SK-N-SH (cell line): ENCODE results near the gene LRGUK. TPM values are rescaled to one million over a fixed set of nuclear protein-coding genes. Genes with fewer than 3 reads are reported as not detected.

Experiments
- CTCF ChIA-PET: fragments of 300-600, 350-600 bp; formaldehyde crosslinking; extraction: SDS; loops from one replicate; lab custom pipeline; 2021; lab: Yijun Ruan, JAX
- POLR2A ChIA-PET: fragments of 350-600 bp; sonication (Branson Sonifier 250); formaldehyde crosslinking; extraction: SDS; loops from one replicate; lab custom pipeline; 2020; ENCODE audit warnings: antibody characterized with exemption, inconsistent platforms; lab: Yijun Ruan, JAX
- DNase-seq: peaks from one replicate; pipeline ENCODE4 v3.0.0; 2012
- H2AFZ ChIP-seq: fragments of 200-600 bp; sonication (generic); 2 replicates; pipeline ENCODE4 v1.8.1; 2016; ENCODE audit warnings: antibody characterized with exemption, mild to moderate bottlenecking, low read depth
- H3F3A ChIP-seq: fragments of 200-600 bp; sonication (generic); replicated peaks from 2 replicates; pipeline ENCODE3; 2016; ENCODE audit warnings: antibody characterized with exemption, mild to moderate bottlenecking; ENCODE audit not compliant: insufficient read depth
- H3K27ac ChIP-seq, 2 experiments: fragments of 200-500 bp in 1 of 2; fragments of 200-600 bp in 1 of 2; sonication (Bioruptor generic) in 1 of 2; sonication (generic), shearing (Covaris generic) in 1 of 2; 2 replicates each; pipeline versions ENCODE4 v1.5.1 to v1.6.1; 2014 to 2016; ENCODE audit warnings: low read depth in 2 of 2, inconsistent platforms in 1 of 2, low read length in 1 of 2, mild to moderate bottlenecking in 1 of 2, mixed read lengths in 1 of 2
- H3K27me3 ChIP-seq: fragments of 200-600 bp; sonication (generic), shearing (Covaris generic); 2 replicates; pipeline ENCODE4 v1.6.1; 2016; ENCODE audit warnings: mixed run types; ENCODE audit not compliant: insufficient read depth
- H3K36me3 ChIP-seq, 2 experiments: fragments of 200-500 bp in 1 of 2; fragments of 200-600 bp in 1 of 2; sonication (Bioruptor generic) in 1 of 2; sonication (generic) in 1 of 2; replicated peaks in 1 of 2; 2 replicates each; pipeline versions ENCODE3 to v1.5.1; 2014 to 2016; ENCODE audit warnings: low read length in 1 of 2, mild to moderate bottlenecking in 1 of 2; ENCODE audit not compliant: insufficient read depth in 2 of 2, control insufficient read depth in 1 of 2
- H3K4me1 ChIP-seq, 2 experiments: fragments of 200-500 bp in 1 of 2; fragments of 200-600 bp in 1 of 2; sonication (Bioruptor generic) in 1 of 2; sonication (generic), shearing (Covaris generic) in 1 of 2; 2 replicates each; pipeline versions ENCODE4 v1.5.1 to v1.6.1; 2014 to 2016; ENCODE audit warnings: low read depth in 1 of 2, low read length in 1 of 2, mixed run types in 1 of 2; ENCODE audit not compliant: insufficient read depth in 2 of 2, control insufficient read depth in 1 of 2
- H3K4me2 ChIP-seq: fragments of 200-600 bp; sonication (generic), shearing (Covaris generic); 2 replicates; pipeline ENCODE4 v1.6.1; 2017; ENCODE audit warnings: mixed run types
- H3K4me3 ChIP-seq, 2 experiments: fragments of 200-500 bp in 1 of 2; fragments of 200-600 bp in 1 of 2; sonication (Bioruptor generic) in 1 of 2; sonication (generic), shearing (Covaris generic) in 1 of 2; 2 replicates each; pipeline versions ENCODE4 v1.5.1 to v1.8.1; 2014 to 2016; ENCODE audit warnings: low read depth in 2 of 2, inconsistent platforms in 1 of 2, low read length in 1 of 2, mild to moderate bottlenecking in 1 of 2, mixed read lengths in 1 of 2, moderate library complexity in 1 of 2
- H3K79me2 ChIP-seq: fragments of 200-600 bp; sonication (generic); 2 replicates; pipeline ENCODE4 v1.8.1; 2017; ENCODE audit warnings: mild to moderate bottlenecking; ENCODE audit not compliant: insufficient read depth
- H3K9ac ChIP-seq: fragments of 200-600 bp; sonication (generic); 2 replicates; pipeline ENCODE4 v1.6.1; 2017; ENCODE audit warnings: mixed run types
- H3K9me2 ChIP-seq: fragments of 200-600 bp; sonication (generic); 2 replicates; pipeline ENCODE4 v1.6.1; 2017; ENCODE audit warnings: mixed run types
- H3K9me3 ChIP-seq: fragments of 200-600 bp; sonication (generic); 2 replicates; pipeline ENCODE4 v1.6.1; 2017; ENCODE audit warnings: mixed run types, mild to moderate bottlenecking, moderate library complexity
- H4K20me1 ChIP-seq: fragments of 200-600 bp; sonication (generic); 2 replicates; pipeline ENCODE4 v1.6.1; 2017; ENCODE audit warnings: mild to moderate bottlenecking, mixed run types; ENCODE audit not compliant: insufficient read depth
- CHD2 ChIP-seq: fragments of 150-350 bp; IDR thresholded peaks from 2 replicates; pipeline ENCODE4 v1.6.1; 2018; ENCODE audit warnings: low read length; ENCODE audit not compliant: partially characterized antibody
- ELF1 ChIP-seq: IDR thresholded peaks from 2 replicates; pipeline ENCODE4 v1.4.0; 2012
- EZH2phosphoT487 ChIP-seq: fragments of 200-600 bp; sonication (generic); IDR thresholded peaks from 2 replicates; pipeline ENCODE4 v1.6.1; 2017; ENCODE audit warnings: low read depth, mixed run types, mild to moderate bottlenecking, antibody characterized with exemption, moderate library complexity, borderline replicate concordance
- FOSL2 ChIP-seq: IDR thresholded peaks from 2 replicates; pipeline ENCODE4 v1.4.0; 2012; ENCODE audit warnings: low read depth, mild to moderate bottlenecking, moderate library complexity, borderline replicate concordance
- FOXM1 ChIP-seq: IDR thresholded peaks from 2 replicates; pipeline ENCODE4 v1.4.0; 2012; ENCODE audit warnings: low read depth, mild to moderate bottlenecking
- GATA2 ChIP-seq: sonication (generic); formaldehyde crosslinking; IDR thresholded peaks from 2 replicates; pipeline ENCODE4 v1.5.0; 2020; ENCODE audit warnings: mild to moderate bottlenecking, missing genetic modification reagents
- JUND ChIP-seq: IDR thresholded peaks from 2 replicates; pipeline ENCODE4 v1.4.0; 2012
- MEF2A ChIP-seq: IDR thresholded peaks from 2 replicates; pipeline ENCODE4 v1.4.0; 2012; ENCODE audit warnings: low read depth, borderline replicate concordance
- NFIC ChIP-seq: IDR thresholded peaks from 2 replicates; pipeline ENCODE4 v1.4.0; 2012; ENCODE audit warnings: borderline replicate concordance
- PBX3 ChIP-seq: IDR thresholded peaks from 2 replicates; pipeline ENCODE4; 2012
- POLR2AphosphoS5 ChIP-seq: IDR thresholded peaks from 2 replicates; pipeline ENCODE4 v1.6.1; 2012; ENCODE audit warnings: low read depth, low read length
- RAD21 ChIP-seq: IDR thresholded peaks from 2 replicates; pipeline ENCODE4 v1.6.1; 2012; ENCODE audit warnings: mild to moderate bottlenecking, low read length
- RFX5 ChIP-seq: IDR thresholded peaks from 2 replicates; pipeline ENCODE4 v1.6.1; 2012; ENCODE audit warnings: mild to moderate bottlenecking, improper control_type of control experiment, low read length
- RXRA ChIP-seq: IDR thresholded peaks from 2 replicates; pipeline ENCODE4 v1.4.0; 2012; ENCODE audit warnings: low read depth, mild to moderate bottlenecking, borderline replicate concordance
- SIN3A ChIP-seq: IDR thresholded peaks from 2 replicates; pipeline ENCODE4 v1.6.1; 2012; ENCODE audit warnings: low read depth, mild to moderate bottlenecking, low read length, moderate library complexity, borderline replicate concordance
- SMC3 ChIP-seq: IDR thresholded peaks from 2 replicates; pipeline ENCODE4 v1.6.1; 2012; ENCODE audit warnings: low read depth, low read length, improper control_type of control experiment
- TAF1 ChIP-seq: IDR thresholded peaks from 2 replicates; pipeline ENCODE4 v1.6.1; 2012; ENCODE audit warnings: low read depth, mild to moderate bottlenecking, low read length, moderate library complexity, borderline replicate concordance
- USF2 ChIP-seq: fragments of 150-350 bp; IDR thresholded peaks from 2 replicates; pipeline ENCODE4 v1.6.1; 2017; ENCODE audit warnings: antibody characterized with exemption, low read length, low read depth, borderline replicate concordance
- YY1 ChIP-seq: IDR thresholded peaks from 2 replicates; pipeline ENCODE4 v1.4.0; 2012; ENCODE audit warnings: low read depth, mild to moderate bottlenecking
- WGBS: methylation state at CpG from one replicate; pipeline ENCODE4 v1.1.6; 2017; ENCODE audit warnings: low lambda C conversion rate; 5-methylcytosine and 5-hydroxymethylcytosine counted together
- polyA plus RNA-seq, 3 experiments: library from polyadenylated mRNA; depleted of rRNA; stranded (reverse); fragments of >200 nt; gene quantifications; 2 replicates each; pipeline ENCODE4 v1.2.3, GENCODE V29; 2012
- TF ChIP-seq, protein P1 (sequence below): IDR thresholded peaks from 2 replicates; pipeline ENCODE4 v1.4.0; 2012; ENCODE audit warnings: low read depth, borderline replicate concordance

Gene LRGUK
- polyA plus RNA-seq, 1 of the 3 experiments (the other 2 are of a cell fraction), result 1.5 TPM

DNA sequence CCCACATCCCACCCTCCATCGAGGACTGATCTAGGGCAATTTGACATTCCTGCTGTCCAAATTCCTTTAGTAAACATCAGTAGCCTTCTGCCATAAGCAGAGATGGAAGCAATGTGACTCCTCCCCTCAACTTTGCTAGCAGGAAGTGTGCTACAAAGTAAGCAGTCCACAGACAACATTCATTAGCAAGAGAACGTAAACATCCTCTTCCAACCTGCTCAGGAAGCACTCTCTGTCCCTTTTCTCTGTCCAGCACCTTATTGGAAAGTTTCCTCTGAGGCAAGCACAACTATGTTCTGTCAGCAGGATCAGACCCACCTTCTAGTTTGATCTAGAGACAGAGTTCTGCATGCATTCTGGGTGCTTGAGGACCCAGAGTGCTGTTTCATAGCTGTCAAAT lies 48.1 kb upstream of the LRGUK start:
- Histone ChIP-seq H3K79me2 (no peaks in the 10 kb centered on the region), H3K4me3 (no peak overlapping the region), H3K4me2 (no peak overlapping the region), H2AFZ (no peak overlapping the region), H3F3A (no peaks in the 10 kb centered on the region), H3K4me1 (peaks cover 0 to 16% of the 10 kb centered on the region in 2 experiments; a peak in 2 of 4 replicates), H3K27me3 (no peaks in the 10 kb centered on the region), H3K27ac (peak overlapping the region in 1 of 2 experiments; percentile 75; a peak in 1 of 4 replicates), H4K20me1 (no peaks in the 10 kb centered on the region), H3K36me3 (peaks cover 0 to 5% of the 10 kb centered on the region in 2 experiments), H3K9me2 (no peaks in the 10 kb centered on the region), H3K9me3 (no peaks in the 10 kb centered on the region), H3K9ac (no peak overlapping the region)
- no peak for DNase-seq
- CTCF ChIA-PET, result interaction anchor here (1.0 kb wide), 1 partner anchor 154 kb away, joined by 4 read pairs; no protein-coding TSS in a partner anchor
- POLR2A ChIA-PET, result no interaction called here
- WGBS, result 68% methylated on average over 2 of the region's 2 CpGs
- TF ChIP-seq USF2 (no peak), EZH2phosphoT487 (no peak), JUND (no peak), RAD21 (no peak), ELF1 (no peak), RXRA (no peak), GATA2 (CRISPR knock-in tag) (no peak), TAF1 (no peak), SIN3A (no peak), NFIC (no peak), RFX5 (no peak), MEF2A (no peak), PBX3 (no peak), YY1 (no peak), FOXM1 (no peak), FOSL2 (no peak), CHD2 (no peak), POLR2AphosphoS5 (no peak), SMC3 (no peak)
- TF ChIP-seq, protein P1, sequence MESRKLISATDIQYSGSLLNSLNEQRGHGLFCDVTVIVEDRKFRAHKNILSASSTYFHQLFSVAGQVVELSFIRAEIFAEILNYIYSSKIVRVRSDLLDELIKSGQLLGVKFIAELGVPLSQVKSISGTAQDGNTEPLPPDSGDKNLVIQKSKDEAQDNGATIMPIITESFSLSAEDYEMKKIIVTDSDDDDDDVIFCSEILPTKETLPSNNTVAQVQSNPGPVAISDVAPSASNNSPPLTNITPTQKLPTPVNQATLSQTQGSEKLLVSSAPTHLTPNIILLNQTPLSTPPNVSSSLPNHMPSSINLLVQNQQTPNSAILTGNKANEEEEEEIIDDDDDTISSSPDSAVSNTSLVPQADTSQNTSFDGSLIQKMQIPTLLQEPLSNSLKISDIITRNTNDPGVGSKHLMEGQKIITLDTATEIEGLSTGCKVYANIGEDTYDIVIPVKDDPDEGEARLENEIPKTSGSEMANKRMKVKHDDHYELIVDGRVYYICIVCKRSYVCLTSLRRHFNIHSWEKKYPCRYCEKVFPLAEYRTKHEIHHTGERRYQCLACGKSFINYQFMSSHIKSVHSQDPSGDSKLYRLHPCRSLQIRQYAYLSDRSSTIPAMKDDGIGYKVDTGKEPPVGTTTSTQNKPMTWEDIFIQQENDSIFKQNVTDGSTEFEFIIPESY, result no peak
